PC-3 (cell line): ENCODE data around the gene KCTD15. TPM values are rescaled to one million over a fixed set of nuclear protein-coding genes. Genes with fewer than 3 reads are reported as not detected.

ENCODE experiments used
- ATAC-seq: fragments of 200-7000 bp; cut with Tn5 transposase; 2 replicates; pipeline ENCODE4 v1.9.1; 2020; ENCODE audit warnings: mild to moderate bottlenecking, moderate library complexity
- BruUV-seq: library from RNA; stranded (reverse); fragments of 400-500 nt; replicated peaks from 2 replicates; lab custom pipeline; 2021; lab: Mats Ljungman, UMichigan
- CTCF ChIA-PET: fragments of 300-600 bp; sonication (Branson Sonifier 250); formaldehyde crosslinking; loops from one replicate; lab custom pipeline; 2022; ENCODE audit warnings: antibody characterized with exemption; lab: Charles Lee
- POLR2A ChIA-PET: fragments of 300-600 bp; sonication (Branson Sonifier 250); formaldehyde crosslinking; loops from one replicate; lab custom pipeline; 2022; ENCODE audit warnings: antibody characterized with exemption; ENCODE audit not compliant: unreplicated experiment; lab: Charles Lee
- DNase-seq: peaks from one replicate; pipeline ENCODE4 v3.0.0-alpha.2; 2015
- H2AFZ ChIP-seq: fragments of 300-600 bp; sonication (generic); 2 replicates; pipeline ENCODE4 v1.6.0; 2016; ENCODE audit warnings: antibody characterized with exemption, low read length
- H3F3A ChIP-seq: fragments of 300-600 bp; sonication (generic); one replicate; pipeline ENCODE4 v1.6.0; 2017; ENCODE audit warnings: antibody characterized with exemption, low read length, control low read depth, mild to moderate bottlenecking; ENCODE audit not compliant: unreplicated experiment
- H3K27ac ChIP-seq: fragments of 300-600 bp; sonication (generic); 2 replicates; pipeline ENCODE4 v1.5.1; 2016; ENCODE audit warnings: mild to moderate bottlenecking, low read length
- H3K27me3 ChIP-seq: fragments of 300-600 bp; sonication (generic); 2 replicates; pipeline ENCODE4 v1.6.1; 2016; ENCODE audit warnings: low read length, mixed read lengths
- H3K36me3 ChIP-seq: fragments of 300-600 bp; sonication (generic); 2 replicates; pipeline ENCODE4 v1.6.1; 2016; ENCODE audit warnings: low read depth, mixed run types, low read length, mixed read lengths
- H3K4me1 ChIP-seq: fragments of 300-600 bp; sonication (generic); 2 replicates; pipeline ENCODE4 v1.5.1; 2016; ENCODE audit warnings: low read length; ENCODE audit not compliant: insufficient read depth
- H3K4me2 ChIP-seq: fragments of 300-600 bp; sonication (generic); 2 replicates; pipeline ENCODE4 v1.6.0; 2016; ENCODE audit warnings: low read length
- H3K4me3 ChIP-seq: fragments of 300-600 bp; sonication (generic); 2 replicates; pipeline ENCODE4 v1.5.1; 2016; ENCODE audit warnings: mild to moderate bottlenecking, low read length, mixed read lengths
- H3K79me2 ChIP-seq: fragments of 300-600 bp; sonication (generic); 2 replicates; pipeline ENCODE4 v1.6.1; 2017; ENCODE audit warnings: low read length, mixed read lengths
- H3K9ac ChIP-seq: fragments of 300-600 bp; sonication (generic); 2 replicates; pipeline ENCODE4 v1.6.0; 2016; ENCODE audit warnings: mild to moderate bottlenecking, low read length
- H3K9me2 ChIP-seq: fragments of 300-600 bp; sonication (generic); replicated peaks from 2 replicates; pipeline ENCODE4 v1.6.1; 2016; ENCODE audit warnings: mixed run types, low read length, mixed read lengths
- H3K9me3 ChIP-seq: fragments of 300-600 bp; sonication (generic); 2 replicates; pipeline ENCODE4 v1.6.1; 2016; ENCODE audit warnings: low read length, mixed read lengths
- H4K20me1 ChIP-seq: fragments of 300-600 bp; sonication (generic); 2 replicates; pipeline ENCODE4 v1.6.1; 2016; ENCODE audit warnings: low read length, mixed read lengths
- EZH2 ChIP-seq: fragments of 300-600 bp; sonication (generic); IDR thresholded peaks from one replicate; pipeline ENCODE4 v1.6.1; 2017; ENCODE audit warnings: antibody characterized with exemption, mild to moderate bottlenecking, low read length; ENCODE audit not compliant: unreplicated experiment
- EZH2phosphoT487 ChIP-seq: fragments of 300-600 bp; sonication (generic); IDR thresholded peaks from 2 replicates; pipeline ENCODE4 v1.6.1; 2018; ENCODE audit warnings: mild to moderate bottlenecking, antibody characterized with exemption, low read length, borderline replicate concordance
- intact Hi-C: fragments of 100-400 bp; cut with micrococcal nuclease; formaldehyde crosslinking; loops from 2 replicates; pipeline ENCODE4 v1.9.0; 2023
- total RNA-seq: library from RNA; depleted of rRNA; stranded (reverse); fragments of >200 nt; gene quantifications from 2 replicates; pipeline ENCODE4 v1.2.3, GENCODE V29; 2014
- TF ChIP-seq, protein P1 (sequence below): fragments of 300-600 bp; sonication (generic); conservative IDR thresholded peaks from 2 replicates; pipeline ENCODE4 v1.5.1; 2017; ENCODE audit warnings: antibody characterized with exemption, low read depth, mild to moderate bottlenecking, low read length

Gene KCTD15
- total RNA-seq, 1 experiment from 2014 or later = 58.2 TPM

DNA sequence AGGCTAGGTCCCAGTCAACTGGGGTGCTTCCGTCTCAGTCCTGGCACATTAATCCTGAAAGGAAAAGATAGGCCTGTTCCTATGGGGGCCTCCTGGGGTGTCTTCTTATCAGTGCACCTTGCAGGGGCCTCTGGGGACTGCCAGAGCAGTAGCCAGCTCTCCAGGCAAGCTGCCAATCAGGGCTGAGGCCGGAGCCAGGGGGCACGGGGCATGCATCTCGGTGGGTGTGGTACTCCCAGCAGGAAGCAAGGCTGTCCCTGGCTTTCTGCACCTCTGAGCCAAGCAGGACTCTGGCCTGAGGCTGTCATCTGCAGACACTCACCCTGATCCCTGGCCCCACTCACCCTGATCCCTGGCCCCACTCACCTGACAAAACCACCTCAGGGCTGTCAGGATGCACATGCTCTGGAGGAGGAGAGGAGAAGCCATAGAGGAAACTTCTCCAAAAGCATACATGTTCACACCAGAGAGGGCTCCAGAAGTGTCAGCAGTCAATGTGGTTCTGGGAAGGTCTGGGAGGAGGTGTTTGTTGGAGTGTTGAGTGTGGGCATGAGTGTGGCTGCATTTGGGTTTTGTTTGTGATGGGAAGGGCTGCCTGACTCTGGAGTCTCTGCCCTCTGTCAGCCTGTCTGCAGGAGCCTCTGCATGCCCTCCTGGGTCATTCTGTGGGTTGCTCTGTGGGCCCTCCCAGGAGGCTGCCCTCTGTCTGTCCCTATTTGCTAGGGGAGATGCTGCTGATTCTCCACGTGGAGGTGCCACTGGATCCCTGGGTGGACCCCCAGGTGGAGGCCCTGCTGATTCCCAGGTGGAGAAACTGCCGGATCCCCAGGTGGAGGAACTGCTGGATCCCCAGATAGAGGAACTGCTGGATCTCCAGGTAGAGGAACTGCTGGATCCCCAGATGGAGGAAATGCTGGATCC is 22.7 kb upstream of the KCTD15 start:
- no peak overlapping the region for H3K4me3 ChIP-seq
- no peaks in the 10 kb centered on the region for H3K79me2 ChIP-seq
- no peaks in the 10 kb centered on the region for H3K27me3 ChIP-seq
- no peaks in the 10 kb centered on the region for H4K20me1 ChIP-seq
- no peaks in the 10 kb centered on the region for H3K9me2 ChIP-seq
- ChIA-PET CTCF (no interaction called here), POLR2A (no interaction called here)
- intact Hi-C loops = no loop called here
- H3F3A ChIP-seq = no peaks in the 10 kb centered on the region
- no peaks in the 10 kb centered on the region for H3K36me3 ChIP-seq
- H3K4me1 ChIP-seq = peaks cover 4% of the 10 kb centered on the region; the same call in 1 of the 2 replicates
- H3K4me2 ChIP-seq = no peak overlapping the region
- H3K9ac ChIP-seq = no peak overlapping the region
- H3K27ac ChIP-seq = no peak overlapping the region
- DNase-seq = no peak
- no peak overlapping the region for H2AFZ ChIP-seq
- no TSS peak for BruUV-seq
- ATAC-seq = no peak
- TF ChIP-seq EZH2 (no peak), EZH2phosphoT487 (no peak)
- TF ChIP-seq, protein P1, sequence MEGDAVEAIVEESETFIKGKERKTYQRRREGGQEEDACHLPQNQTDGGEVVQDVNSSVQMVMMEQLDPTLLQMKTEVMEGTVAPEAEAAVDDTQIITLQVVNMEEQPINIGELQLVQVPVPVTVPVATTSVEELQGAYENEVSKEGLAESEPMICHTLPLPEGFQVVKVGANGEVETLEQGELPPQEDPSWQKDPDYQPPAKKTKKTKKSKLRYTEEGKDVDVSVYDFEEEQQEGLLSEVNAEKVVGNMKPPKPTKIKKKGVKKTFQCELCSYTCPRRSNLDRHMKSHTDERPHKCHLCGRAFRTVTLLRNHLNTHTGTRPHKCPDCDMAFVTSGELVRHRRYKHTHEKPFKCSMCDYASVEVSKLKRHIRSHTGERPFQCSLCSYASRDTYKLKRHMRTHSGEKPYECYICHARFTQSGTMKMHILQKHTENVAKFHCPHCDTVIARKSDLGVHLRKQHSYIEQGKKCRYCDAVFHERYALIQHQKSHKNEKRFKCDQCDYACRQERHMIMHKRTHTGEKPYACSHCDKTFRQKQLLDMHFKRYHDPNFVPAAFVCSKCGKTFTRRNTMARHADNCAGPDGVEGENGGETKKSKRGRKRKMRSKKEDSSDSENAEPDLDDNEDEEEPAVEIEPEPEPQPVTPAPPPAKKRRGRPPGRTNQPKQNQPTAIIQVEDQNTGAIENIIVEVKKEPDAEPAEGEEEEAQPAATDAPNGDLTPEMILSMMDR = no peak
- H3K9me3 ChIP-seq = no peaks in the 10 kb centered on the region

DNA sequence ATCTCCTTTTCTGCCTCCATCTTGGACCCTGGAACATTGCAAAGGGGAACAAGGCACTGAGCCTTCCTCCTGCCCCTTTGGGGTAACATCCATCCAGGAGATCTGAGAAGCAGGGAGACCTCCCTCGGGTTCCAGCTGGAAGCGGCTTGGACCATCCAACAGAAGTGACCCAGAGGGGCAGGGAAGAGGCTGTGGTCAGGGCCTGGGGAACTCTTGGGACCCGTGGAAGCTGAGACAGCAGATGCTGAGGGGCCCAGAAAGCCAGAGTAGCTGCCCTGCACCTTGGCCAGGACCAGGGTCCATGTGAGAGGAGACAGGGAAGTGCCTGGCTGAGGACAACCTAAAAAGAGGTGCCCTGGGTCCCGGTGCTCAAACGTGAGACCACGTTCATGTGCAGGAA is 21.9 kb upstream of the KCTD15 start:
- intact Hi-C loops = no loop called here
- no TSS peak for BruUV-seq

More for the DNA sequence above, 21.9 kb upstream of the KCTD15 start:
- DNase-seq (no peak), ATAC-seq (no peak)
- CTCF ChIA-PET = no interaction called here
- Histone ChIP-seq H3F3A (no peaks in the 10 kb centered on the region), H4K20me1 (no peaks in the 10 kb centered on the region), H2AFZ (no peak overlapping the region), H3K27ac (no peak overlapping the region), H3K4me2 (no peak overlapping the region), H3K4me3 (no peak overlapping the region), H3K9me2 (no peaks in the 10 kb centered on the region), H3K27me3 (no peaks in the 10 kb centered on the region), H3K9me3 (no peaks in the 10 kb centered on the region), H3K4me1 (peaks cover 4% of the 10 kb centered on the region; the same call in 1 of the 2 replicates), H3K36me3 (no peaks in the 10 kb centered on the region), H3K9ac (no peak overlapping the region), H3K79me2 (no peaks in the 10 kb centered on the region)
- POLR2A ChIA-PET = no interaction called here
- no peak for TF ChIP-seq EZH2
- no peak for TF ChIP-seq EZH2phosphoT487
- TF ChIP-seq, protein P1 = no peak
